Endodermal cell (in vitro differentiated cells): ENCODE results near the gene RIMKLA. TPM values are rescaled to one million over a fixed set of nuclear protein-coding genes. Genes with fewer than 3 reads are reported as not detected.

Experiments
- DNase-seq: peaks from one replicate; pipeline ENCODE4 v3.0.0-alpha.2; 2017
- H3K27ac ChIP-seq: 2 replicates; pipeline ENCODE4 v1.5.1; 2013; ENCODE audit warnings: mild to moderate bottlenecking, low read depth, low read length, moderate library complexity
- H3K27me3 ChIP-seq: 2 replicates; pipeline ENCODE4 v1.6.1; 2013; ENCODE audit warnings: mild to moderate bottlenecking, low read length, moderate library complexity; ENCODE audit not compliant: insufficient read depth, control insufficient read depth, poor library complexity, severe bottlenecking
- H3K36me3 ChIP-seq: 2 replicates; pipeline ENCODE4 v1.7.0; 2013; ENCODE audit warnings: mild to moderate bottlenecking, low read length, moderate library complexity; ENCODE audit not compliant: control insufficient read depth, insufficient read depth
- H3K4me1 ChIP-seq: one replicate; pipeline ENCODE4 v1.7.0; 2013; ENCODE audit warnings: low read length; ENCODE audit not compliant: control insufficient read depth, insufficient read depth
- H3K4me3 ChIP-seq: 2 replicates; pipeline ENCODE4 v1.5.1; 2013; ENCODE audit warnings: mild to moderate bottlenecking, low read length, moderate library complexity
- H3K9ac ChIP-seq: 2 replicates; pipeline ENCODE4 v1.6.1; 2013; ENCODE audit warnings: mild to moderate bottlenecking, low read length, moderate library complexity; ENCODE audit not compliant: poor library complexity, severe bottlenecking; ENCODE audit errors: extremely low read depth
- H3K9me3 ChIP-seq: 2 replicates; pipeline ENCODE4 v1.6.1; 2013; ENCODE audit warnings: mild to moderate bottlenecking, low read length, moderate library complexity; ENCODE audit not compliant: control insufficient read depth
- H3K27ac Mint-ChIP-seq: 2 replicates; pipeline ENCODE4 v1.8.0; 2020; ENCODE audit warnings: mixed read lengths
- H3K27me3 Mint-ChIP-seq: 2 replicates; pipeline ENCODE4 v1.8.0; 2021; ENCODE audit warnings: mild to moderate bottlenecking, mixed read lengths; ENCODE audit not compliant: insufficient read depth
- H3K36me3 Mint-ChIP-seq: 2 replicates; pipeline ENCODE4 v1.8.0; 2020; ENCODE audit warnings: low read depth, mixed read lengths
- H3K4me1 Mint-ChIP-seq: 2 replicates; pipeline ENCODE4 v1.8.0; 2020; ENCODE audit warnings: mixed read lengths
- H3K4me3 Mint-ChIP-seq: 2 replicates; pipeline ENCODE4 v1.8.0; 2020; ENCODE audit warnings: mild to moderate bottlenecking, moderate library complexity, mixed read lengths
- H3K9me3 Mint-ChIP-seq: 2 replicates; pipeline ENCODE4 v1.8.0; 2020; ENCODE audit warnings: mild to moderate bottlenecking, mixed read lengths
- WGBS, 2 experiments: methylation state at CpG; one replicate each; pipeline versions ENCODE4 v1.1.5 to v1.1.7; 2013; ENCODE audit warnings: missing lambda C conversion rate in 2 of 2, mixed read lengths in 1 of 2; ENCODE audit not compliant: insufficient coverage in 1 of 2, insufficient read length in 1 of 2; 5-methylcytosine and 5-hydroxymethylcytosine counted together
- total RNA-seq, 2 donors: library from RNA; stranded (reverse); fragmentation: NEBNext Ultra II Directional in 1 of 2; extraction: Animal tissue kit (Norgen Biotek cat#: 25700) in 1 of 2; gene quantifications; 2 replicates in 1 of 2; 3 replicates in 1 of 2; pipeline ENCODE4 v1.2.1, GENCODE V29; 2021
- TF ChIP-seq, protein P1 (sequence below): fragments of 200-600 bp; sonication (generic); conservative IDR thresholded peaks from 2 replicates; pipeline ENCODE4 v1.5.0; 2021; ENCODE audit warnings: antibody characterized with exemption, mild to moderate bottlenecking

Gene RIMKLA
- total RNA-seq, 2 donors from 2014 or later, result 0.73 to 1.9 TPM

GRCh38 chr1:42336978-42337377 lies 43.6 kb upstream of the RIMKLA start:
- H3K9ac ChIP-seq, result peak overlapping the region; percentile 96
- Mint-ChIP-seq H3K4me3 (peak overlapping the region; percentile 77), H3K36me3 (no peaks in the 10 kb centered on the region), H3K4me1 (peaks cover 65% of the 10 kb centered on the region), H3K27ac (peak overlapping the region; percentile 79), H3K27me3 (no peaks in the 10 kb centered on the region), H3K9me3 (no peaks in the 10 kb centered on the region)
- no peaks in the 10 kb centered on the region for H3K9me3 ChIP-seq
- WGBS, 2 experiments, result 49 to 59% methylated on average over 6 of the region's 6 CpGs
- DNase-seq, result peak; percentile 56
- H3K4me1 ChIP-seq, result peaks cover 6% of the 10 kb centered on the region
- peak overlapping the region; percentile 47 for H3K27ac ChIP-seq
- no peaks in the 10 kb centered on the region for H3K36me3 ChIP-seq
- H3K4me3 ChIP-seq, result no peak overlapping the region
- TF ChIP-seq, protein P1, sequence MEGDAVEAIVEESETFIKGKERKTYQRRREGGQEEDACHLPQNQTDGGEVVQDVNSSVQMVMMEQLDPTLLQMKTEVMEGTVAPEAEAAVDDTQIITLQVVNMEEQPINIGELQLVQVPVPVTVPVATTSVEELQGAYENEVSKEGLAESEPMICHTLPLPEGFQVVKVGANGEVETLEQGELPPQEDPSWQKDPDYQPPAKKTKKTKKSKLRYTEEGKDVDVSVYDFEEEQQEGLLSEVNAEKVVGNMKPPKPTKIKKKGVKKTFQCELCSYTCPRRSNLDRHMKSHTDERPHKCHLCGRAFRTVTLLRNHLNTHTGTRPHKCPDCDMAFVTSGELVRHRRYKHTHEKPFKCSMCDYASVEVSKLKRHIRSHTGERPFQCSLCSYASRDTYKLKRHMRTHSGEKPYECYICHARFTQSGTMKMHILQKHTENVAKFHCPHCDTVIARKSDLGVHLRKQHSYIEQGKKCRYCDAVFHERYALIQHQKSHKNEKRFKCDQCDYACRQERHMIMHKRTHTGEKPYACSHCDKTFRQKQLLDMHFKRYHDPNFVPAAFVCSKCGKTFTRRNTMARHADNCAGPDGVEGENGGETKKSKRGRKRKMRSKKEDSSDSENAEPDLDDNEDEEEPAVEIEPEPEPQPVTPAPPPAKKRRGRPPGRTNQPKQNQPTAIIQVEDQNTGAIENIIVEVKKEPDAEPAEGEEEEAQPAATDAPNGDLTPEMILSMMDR, result no peak
- no peaks in the 10 kb centered on the region for H3K27me3 ChIP-seq

GRCh38 chr1:42340093-42340492 lies 40.5 kb upstream of the RIMKLA start:
- Mint-ChIP-seq H3K27me3 (no peaks in the 10 kb centered on the region), H3K4me3 (peak overlapping the region; percentile 11), H3K9me3 (no peaks in the 10 kb centered on the region), H3K4me1 (peaks cover 47% of the 10 kb centered on the region), H3K36me3 (no peaks in the 10 kb centered on the region), H3K27ac (peak overlapping the region; percentile 38)
- TF ChIP-seq, protein P1, result no peak
- 48% methylated on average over 2 of the region's 2 CpGs; no CpG with 5 or more reads in 1 of the 2 experiments for WGBS, 2 experiments
- Histone ChIP-seq H3K36me3 (no peaks in the 10 kb centered on the region), H3K9me3 (no peaks in the 10 kb centered on the region), H3K4me1 (peaks cover 6% of the 10 kb centered on the region), H3K27me3 (no peaks in the 10 kb centered on the region), H3K9ac (peak overlapping the region; percentile 63), H3K27ac (peak overlapping the region; percentile 48), H3K4me3 (peak overlapping the region; percentile 58)
- no peak for DNase-seq

DNA sequence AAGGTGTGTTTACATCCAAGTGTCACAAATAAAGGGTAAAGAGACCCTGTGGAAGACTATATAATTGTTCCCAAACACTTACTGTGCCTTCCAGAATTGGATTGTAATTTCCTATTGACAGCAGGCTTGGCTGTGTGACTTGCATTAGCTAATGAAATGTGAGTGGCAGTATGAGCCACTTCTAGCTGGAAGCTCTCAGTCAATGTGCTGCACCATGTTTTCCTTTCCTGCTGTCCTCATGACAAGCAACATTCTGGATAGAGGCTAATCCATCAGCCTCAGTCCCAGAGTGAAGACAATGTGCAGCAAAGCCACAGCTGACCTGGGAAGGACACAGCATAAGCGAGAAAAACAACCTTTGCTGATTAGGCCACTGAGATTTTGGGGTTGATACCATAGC lies 39.7 kb upstream of the RIMKLA start:
- Mint-ChIP-seq H3K36me3 (no peaks in the 10 kb centered on the region), H3K27ac (peak overlapping the region; percentile 82), H3K4me1 (peaks cover 46% of the 10 kb centered on the region), H3K4me3 (no peak overlapping the region), H3K9me3 (no peaks in the 10 kb centered on the region), H3K27me3 (no peaks in the 10 kb centered on the region)
- H3K9me3 ChIP-seq, result no peaks in the 10 kb centered on the region
- DNase-seq, result peak; percentile 52
- no peaks in the 10 kb centered on the region for H3K36me3 ChIP-seq
- H3K27me3 ChIP-seq, result no peaks in the 10 kb centered on the region
- H3K27ac ChIP-seq, result no peak overlapping the region
- H3K4me3 ChIP-seq, result peak overlapping the region; percentile 58
- TF ChIP-seq, protein P1, result no peak
- H3K4me1 ChIP-seq, result peaks cover 6% of the 10 kb centered on the region
- 86 to 88% methylated on average over 1 of the region's 1 CpG for WGBS, 2 experiments
- H3K9ac ChIP-seq, result peak overlapping the region; percentile 63
